ENCODE results near the gene SRPK2.

SRPK2 gene

DNA sequence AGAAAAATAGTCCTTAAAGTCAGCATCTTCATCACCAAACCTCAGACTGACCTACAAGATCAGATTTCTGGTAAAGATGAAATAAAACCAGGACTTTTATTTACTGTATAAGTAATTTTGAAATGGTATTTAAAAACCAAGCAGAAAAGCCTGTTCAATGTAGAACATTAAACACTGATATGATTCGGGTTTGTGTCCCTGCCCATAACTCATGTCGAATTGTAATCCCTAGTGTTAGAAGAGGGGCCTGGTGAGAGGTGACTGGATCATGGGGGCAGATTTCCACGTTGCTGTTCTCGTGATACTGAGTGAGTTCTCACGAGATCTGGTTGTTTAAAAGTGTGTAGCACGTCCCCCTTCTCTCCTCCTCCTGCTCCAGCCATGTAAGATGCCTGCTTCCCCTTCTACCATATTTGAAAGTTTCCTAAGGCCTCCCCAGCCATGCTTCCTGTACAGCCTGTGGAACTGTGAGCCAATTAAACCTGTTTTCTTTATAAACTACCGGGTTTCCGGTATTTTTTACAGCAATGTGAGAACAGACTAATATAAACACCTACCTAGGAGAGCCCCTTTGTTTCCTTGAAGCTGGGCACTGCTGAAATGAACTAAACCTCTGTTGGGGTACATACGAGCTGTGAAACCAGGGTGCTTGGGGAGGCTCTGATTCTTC is 254.6 kb downstream of the SRPK2 start:
- DNase-seq (ENCODE audit: low read depth), result no peak

DNA sequence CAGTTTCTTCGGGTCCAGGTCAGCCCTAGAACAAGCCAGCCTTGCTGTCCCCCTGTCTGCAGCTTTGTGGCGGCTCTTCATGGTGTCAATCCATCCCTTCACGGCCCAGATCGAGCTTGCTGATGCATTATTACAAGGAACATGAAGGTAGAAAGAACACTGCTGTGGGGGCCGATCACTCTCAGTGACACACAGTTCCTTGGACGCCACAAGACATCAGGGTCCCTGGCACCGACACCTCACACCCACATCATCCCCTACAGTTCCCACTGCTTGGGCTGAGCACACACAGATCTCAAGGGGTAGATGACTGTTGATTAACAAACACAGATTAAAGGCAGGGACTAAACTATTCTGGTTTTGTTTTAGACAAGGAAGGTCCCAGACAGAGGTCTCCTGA is 255.4 kb downstream of the SRPK2 start:
- no peak for DNase-seq (ENCODE audit: low read depth)

DNA sequence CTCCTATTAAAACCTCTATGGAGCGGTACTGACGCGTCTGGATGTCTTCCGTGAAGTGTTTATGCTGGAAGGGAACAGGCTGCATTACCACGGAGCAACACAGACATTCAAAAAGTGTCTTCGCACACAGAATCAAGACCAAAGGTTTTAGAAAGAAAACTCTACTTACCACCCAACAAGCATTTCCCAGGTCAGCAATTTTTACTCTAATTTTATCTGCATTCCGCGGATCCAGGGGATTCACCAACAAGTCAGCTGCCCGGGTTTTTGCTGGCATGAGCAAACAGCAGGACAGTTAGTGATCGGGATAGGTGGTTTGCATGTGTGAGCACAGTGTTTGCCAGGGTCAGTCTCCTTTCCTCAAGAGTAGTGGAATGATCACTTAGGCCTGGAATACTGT is 255.9 kb downstream of the SRPK2 start:
- no peak for DNase-seq (ENCODE audit: low read depth)

DNA sequence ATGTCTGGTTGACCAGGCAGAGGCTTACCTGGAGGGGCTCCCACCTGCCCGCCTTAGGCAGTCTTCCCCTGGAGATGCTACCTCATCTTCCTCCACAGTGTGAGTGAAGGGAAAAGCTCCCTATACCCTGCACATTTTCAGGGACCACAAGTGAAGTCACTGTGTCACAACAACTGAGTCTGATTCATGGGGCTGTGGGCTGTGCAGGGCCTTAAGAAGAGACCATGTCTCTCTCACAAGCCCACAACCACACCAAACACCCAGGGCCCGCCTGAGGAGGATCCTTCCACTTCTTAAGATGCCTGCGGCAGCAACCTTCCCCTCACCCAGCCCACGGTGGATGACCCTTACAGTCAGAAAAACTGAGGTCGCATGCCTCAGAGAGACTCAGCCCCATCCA is 256.4 kb downstream of the SRPK2 start:
- no peak for DNase-seq (ENCODE audit: low read depth)

DNA sequence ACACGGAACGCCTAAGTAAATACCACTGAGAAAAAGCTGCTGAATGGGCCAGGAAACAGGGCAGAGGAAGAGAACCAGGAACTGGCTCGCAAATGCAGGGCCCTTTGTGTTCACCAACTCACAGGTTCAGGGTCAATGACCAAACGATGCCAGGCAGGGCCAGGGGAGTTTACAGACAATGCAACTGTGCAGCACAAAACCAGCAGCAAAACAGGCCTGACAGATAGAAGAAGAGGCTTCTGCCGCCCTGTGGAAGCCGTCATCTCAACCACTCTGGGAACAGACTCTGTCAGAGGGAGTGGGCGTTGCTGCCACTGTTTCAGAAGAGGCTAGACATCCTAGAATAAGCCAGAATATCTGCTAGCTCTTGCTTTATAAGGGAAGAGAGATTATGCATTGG is 256.8 kb downstream of the SRPK2 start:
- no peak for DNase-seq (ENCODE audit: low read depth)

DNA sequence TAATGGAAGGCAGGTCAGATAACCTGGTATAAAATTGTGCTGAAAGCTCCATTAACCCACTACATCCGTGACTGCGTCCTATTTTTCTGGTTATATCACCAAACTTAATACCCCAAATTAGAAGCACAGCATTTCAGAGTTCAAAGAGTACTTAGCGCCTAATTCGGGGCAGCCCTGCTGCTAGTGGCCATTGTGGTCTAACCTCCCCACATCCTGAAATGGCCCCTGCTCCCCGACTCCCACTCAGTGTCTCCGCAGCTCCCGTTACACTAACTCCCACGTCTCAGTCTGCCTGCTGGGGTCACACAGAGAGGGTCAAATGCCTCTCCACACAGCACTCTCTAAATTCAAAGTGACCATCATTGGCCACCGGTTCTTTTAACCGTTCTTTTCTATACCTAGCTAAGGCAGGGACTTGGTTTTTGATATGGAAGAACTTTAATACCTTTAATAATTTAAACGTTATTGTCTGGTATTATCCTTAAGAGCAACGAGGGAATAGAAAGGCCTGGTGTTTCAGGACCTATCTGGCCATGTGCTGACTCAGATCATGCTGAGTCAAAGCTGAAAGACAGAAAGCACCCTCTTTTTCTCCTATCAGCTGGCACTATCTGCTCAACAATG is 257.6 kb downstream of the SRPK2 start:
- no peak for DNase-seq (ENCODE audit: low read depth)

DNA sequence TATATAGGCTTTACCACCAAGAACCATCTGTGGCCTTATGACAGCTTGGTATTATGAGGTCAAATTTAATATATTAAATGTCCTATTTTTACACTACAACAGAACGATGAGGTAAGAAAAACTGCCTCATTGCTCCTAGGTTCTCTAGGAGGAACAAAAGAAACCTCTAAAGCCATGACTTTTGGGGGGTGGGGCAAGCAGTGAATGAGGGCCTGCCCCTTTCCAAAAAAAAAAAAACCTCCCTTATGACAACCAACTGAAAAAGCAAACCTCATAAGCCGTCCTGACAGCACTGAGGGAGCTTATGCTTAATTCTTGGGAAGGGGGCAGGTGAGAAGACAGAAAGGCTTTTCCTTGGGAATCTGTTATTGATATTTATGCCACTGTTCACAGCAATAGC is 258.1 kb downstream of the SRPK2 start:
- no peak for DNase-seq (ENCODE audit: low read depth)

DNA sequence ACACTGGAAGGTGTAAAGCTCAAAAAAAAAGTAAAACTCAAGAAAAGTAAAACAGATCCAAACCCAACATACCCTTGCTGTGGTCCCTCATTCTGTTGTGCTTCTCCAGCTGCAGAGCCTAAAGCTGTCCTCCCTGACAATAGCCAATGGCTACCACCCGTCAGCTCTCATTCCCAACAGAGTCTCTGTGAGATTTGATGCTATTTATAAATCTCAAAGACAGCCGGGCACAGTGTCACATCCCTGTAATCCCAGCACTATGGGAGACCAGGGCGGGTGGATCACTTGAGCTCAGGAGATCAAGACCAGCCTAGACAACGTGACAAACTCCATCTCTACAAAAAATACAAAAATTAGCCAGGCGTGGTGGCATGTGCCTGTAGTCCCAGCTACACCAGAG is 258.7 kb downstream of the SRPK2 start:
- no peak for DNase-seq (ENCODE audit: low read depth)

DNA sequence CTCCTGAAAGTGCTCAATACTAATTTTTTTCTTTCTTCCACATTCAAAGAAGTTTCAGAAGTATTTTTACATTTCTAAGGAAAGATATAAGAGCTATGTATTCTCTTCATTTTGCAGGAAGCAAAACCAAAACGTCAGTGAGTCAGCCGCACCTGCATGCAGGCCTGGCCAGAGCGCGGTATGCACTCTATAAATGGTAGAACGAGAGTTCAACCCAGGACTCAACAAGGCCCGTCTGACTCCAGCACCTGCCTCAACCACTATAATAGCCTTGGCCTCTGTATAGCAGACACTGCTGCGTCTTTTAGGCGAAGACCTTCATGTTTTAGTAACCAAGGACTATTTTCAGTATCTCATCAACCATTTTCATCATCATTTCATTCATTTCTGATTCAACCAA is 261.5 kb downstream of the SRPK2 start:
- DNase-seq (ENCODE audit: low read depth), result no peak

DNA sequence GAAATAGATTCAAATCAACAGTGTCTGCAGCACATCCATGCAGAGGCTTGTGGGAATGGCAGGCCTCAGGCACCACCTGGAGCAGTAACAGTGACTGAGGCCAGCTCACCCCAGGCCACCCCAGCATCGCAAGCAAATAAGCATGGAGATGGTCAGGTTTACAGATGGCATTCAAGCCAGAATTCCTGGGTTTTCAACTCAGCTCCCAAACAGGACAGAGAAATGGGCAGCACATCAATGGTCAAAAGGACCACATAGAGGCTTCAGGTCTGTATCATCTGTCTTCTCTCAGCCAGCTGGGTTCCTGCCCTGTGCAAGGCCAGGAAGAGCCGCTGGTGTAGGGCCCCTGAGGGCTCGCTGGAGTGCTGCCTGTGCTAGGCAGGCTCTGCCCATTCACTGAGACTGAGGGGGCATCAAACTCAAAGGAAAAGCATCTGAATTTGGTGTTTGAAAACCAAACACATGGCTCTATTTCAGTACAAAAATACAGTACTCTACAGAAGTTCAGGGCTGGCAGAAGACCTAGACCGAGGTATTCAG is 262.2 kb downstream of the SRPK2 start:
- no peak for DNase-seq (ENCODE audit: low read depth)

DNA sequence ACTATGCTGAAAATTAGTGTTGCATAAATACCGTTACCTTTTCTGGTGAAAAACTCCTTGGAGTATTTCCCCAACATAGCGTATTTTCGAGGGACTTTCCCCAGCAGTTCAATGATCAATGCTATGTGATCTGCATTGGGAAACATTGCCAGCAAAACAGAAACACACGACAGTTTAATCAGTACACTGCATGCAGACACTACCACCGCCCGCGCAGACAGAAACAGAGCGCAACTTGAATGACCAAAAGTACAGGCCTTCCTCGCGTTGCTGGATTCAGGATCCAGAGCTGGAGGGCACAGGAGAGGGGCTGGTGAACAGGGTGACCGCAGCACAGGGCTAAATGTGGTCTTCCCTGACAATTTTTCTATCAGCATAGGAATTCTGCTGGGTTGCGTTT is 263.0 kb downstream of the SRPK2 start:
- DNase-seq (ENCODE audit: low read depth), result no peak

DNA sequence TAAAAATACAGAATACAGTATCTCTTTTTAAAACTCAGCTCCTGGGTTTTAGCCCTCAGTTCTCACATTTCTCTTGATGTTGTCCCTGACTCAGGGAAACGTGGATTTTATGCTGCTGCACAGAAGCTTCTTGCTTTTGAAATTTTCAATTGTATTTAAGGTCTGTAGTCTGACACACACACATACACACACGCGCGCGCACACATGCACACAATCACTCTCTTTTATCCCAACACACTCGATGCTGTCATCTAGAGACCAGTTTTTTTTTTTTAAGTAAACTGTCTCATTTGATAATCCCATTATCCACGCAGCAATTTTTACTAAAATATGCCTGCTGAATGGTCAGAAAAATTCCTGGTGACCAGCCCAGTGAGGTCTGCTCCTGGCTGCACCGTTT is 266.1 kb downstream of the SRPK2 start:
- DNase-seq (ENCODE audit: low read depth), result no peak

DNA sequence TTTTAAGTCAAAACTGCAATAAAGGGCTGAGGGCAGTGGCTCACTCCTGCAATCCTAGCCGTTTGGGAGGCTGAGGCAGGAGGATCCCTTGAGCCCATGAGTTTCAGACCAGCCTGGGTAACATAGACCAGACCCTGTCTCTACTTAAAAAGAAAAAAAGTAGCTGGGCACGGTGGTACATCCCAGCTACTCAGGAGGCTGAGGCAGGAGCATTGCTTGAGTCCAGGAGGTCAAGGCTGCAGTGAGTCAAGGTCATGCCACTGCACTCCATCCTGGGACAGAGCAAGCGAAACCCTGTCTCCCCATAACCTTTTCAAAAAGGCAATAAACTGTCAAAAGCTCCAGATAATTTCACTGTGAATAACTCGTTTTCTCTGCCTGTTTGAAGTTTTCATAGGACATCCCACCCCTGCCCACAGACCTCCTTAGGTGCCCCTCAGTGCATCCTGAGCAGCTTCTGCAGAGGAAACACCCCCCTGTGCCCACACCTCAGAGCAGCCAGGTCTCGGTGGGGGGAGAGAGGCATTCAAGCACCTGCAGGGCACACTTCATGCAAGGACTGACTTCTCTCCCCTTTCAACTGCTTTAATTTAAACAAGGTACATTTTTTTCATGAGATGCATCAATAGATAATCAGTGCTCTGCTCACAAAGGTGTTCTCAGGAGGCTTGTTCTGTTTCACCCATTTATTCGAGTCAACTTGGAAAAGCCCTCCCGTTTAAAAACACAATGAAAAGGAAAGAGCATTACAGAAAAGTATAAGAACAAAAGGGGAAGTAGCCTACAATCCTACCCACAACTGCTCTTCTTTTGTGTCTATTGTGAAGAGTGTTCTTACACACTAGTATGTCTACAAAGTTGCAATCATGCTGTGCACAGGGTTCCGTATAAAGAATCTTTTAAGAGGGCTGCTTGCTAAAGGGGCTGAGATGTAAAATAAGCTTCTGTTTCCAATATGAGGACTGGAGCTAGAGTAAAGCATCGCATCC is 269.8 kb downstream of the SRPK2 start:
- no peak for DNase-seq (ENCODE audit: low read depth)

DNA sequence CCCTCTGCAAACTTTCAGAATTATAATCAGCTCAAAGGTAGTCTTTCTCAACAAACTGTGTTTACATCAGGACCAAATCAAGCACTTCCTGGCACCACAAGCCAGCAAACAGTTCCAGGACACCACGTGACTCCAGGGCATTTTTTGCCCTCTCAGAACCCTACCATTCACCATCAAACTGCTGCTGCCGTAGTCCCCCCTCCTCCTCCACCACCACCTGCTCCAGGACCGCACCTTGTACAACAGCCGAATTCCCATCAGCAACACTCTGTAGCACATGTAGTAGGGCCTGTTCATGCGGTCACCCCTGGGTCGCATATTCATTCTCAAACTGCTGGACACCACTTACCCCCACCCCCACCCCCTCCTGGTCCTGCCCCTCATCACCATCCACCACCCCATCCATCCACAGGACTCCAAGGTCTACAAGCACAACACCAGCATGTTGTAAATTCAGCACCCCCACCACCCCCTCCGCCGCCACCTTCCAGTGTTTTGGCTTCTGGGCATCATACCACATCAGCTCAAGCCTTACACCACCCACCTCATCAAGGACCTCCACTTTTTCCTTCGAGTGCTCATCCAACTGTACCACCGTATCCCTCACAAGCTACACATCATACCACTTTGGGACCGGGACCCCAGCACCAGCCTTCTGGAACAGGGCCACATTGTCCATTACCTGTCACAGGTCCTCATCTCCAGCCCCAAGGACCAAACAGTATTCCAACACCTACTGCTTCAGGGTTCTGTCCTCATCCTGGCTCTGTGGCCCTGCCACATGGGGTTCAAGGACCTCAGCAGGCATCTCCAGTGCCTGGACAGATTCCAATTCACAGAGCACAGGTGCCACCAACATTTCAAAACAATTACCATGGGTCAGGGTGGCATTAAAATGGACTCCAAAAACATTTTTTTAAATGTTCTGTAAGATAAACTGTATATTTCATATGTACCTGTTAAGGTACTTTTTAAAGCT is 276.0 kb downstream of the SRPK2 start:
- no peak for DNase-seq (ENCODE audit: low read depth)

DNA sequence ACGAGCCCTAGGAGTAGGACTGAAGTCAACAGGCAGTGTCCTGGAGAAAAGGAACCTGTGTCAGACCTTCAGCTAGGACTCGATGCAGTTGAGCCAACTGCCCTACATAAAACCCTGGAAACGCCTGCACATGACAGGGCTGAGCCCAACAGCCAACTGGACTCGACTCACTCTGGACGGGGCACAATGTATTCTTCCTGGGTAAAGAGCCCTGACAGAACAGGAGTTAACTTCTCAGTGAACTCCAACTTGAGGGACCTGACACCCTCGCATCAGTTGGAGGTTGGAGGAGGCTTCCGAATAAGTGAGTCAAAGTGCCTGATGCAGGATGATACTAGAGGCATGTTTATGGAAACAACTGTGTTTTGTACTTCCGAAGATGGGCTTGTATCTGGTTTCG is 281.3 kb downstream of the SRPK2 start:
- no peak for DNase-seq (ENCODE audit: low read depth)

DNA sequence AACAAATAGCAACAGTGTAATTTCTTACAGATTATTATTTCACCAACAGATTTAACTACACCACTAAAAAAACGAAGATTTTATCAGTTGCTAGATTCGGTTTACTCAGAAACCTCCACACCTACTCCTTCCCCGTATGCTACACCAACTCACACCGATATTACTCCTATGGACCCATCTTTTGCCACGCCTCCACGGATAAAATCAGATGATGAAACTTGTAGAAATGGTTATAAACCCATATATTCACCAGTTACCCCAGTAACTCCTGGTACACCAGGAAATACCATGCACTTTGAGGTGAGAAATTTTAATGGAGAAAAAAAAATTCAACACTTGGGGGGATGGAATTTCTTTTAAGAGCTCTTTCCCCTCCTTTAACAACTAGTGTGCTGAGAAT is 282.2 kb downstream of the SRPK2 start:
- no peak for DNase-seq (ENCODE audit: low read depth)

DNA sequence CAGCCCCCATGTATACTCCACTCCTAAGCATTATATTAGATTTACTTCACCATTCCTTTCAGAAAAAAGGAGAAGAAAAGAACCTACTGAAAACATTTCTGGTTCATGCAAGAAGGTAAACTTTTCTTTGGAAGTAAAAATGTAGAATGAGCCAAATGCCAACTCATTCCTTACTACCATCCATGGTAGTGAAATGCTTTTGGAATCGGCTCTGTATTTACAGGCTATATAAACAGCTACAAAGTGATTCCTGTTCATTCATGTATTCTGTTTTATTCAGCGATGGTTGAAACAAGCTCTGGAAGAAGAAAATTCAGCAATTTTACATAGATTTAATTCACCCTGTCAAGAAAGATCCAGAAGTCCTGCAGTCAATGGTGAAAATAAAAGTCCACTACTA is 283.1 kb downstream of the SRPK2 start:
- no peak for DNase-seq (ENCODE audit: low read depth)

DNA sequence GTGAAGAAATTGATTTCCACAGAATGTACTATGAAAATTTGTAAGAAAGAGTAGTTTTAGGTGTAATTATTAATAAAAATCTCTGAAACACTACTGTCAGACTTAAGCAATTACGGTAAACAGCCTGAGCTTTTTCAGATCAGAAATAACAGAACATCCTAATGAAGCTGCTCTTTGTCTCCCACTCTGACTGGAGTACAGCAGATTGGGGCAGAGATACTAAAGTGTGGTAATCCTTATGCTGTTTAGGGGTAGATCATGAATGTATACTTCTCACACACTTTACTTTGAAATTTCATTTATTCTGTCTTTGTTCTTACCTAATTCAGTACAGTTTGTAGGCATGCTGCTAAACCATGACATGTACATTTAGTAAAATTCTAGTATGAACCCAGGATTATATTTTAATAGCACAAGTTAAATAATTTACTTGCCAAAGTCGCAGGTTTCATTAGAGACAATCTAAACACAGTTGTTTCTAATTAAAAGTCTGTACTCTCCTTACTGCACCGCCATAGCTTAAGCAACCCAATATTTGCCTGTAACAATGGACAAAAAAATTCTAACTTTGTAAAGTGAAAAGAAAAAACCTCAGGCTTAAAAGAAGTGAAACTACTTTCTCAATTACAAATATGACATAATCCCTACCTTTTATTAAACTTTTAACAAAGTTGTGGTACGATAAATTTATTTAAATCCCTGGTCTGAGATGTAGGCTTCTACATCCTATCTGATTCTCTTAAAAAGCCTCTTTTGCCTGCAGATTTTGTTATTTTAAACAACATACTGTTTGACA is 286.0 kb downstream of the SRPK2 start:
- DNase-seq (ENCODE audit: low read depth), result no peak

DNA sequence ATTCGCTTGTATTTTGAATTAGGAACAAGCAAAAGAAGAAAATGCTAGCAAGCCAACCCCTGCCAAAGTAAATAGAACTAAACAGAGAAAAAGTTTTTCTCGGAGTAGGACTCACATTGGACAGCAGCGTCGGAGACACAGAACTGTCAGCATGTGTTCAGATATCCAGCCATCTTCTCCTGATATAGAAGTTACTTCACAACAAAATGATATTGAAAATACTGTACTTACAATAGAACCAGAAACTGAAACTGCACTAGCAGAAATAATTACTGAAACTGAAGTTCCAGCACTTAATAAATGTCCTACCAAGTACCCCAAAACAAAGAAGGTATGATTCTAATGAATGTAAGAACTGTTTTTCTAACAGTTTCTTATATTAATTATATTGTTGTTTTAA is 286.9 kb downstream of the SRPK2 start:
- DNase-seq (ENCODE audit: low read depth), result no peak

DNA sequence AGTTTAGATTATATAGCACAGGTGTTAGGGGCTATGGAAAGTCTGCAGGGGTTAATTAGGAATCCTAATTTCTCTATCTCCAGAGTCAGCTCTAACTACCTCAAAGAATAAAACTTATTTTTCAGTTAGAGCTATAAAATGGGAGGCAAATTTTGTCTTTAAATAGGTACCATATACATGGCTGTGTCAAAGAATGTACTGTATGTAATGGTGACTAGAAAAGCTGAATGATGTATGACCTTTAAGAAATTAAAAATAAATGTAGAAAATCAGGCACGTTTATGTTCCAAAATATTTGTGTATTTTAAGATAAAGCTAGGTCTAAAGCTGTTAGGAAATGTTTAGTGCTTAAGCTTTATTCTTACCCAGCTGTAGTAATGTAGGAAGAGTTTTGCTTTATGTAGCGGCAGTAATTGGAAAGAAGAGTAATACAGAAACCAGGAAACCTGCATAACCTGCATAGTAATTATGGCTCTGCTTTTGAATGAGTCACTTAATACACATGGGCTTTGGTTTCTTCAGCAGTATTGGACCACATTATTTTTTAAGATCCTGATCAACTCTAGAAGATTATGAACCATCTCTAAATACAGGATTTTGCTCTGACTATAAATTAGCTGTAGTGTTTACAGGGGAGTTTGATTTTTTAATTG is 289.7 kb downstream of the SRPK2 start:
- DNase-seq (ENCODE audit: low read depth), result no peak
